ENCODE results near the gene CAMKK2.
"Not testable (repeated sequence)": the region's sequence is repeated elsewhere in the genome, so short reads cannot be mapped to it uniquely, and the experiment has no call there.

The CAMKK2 gene

DNA sequence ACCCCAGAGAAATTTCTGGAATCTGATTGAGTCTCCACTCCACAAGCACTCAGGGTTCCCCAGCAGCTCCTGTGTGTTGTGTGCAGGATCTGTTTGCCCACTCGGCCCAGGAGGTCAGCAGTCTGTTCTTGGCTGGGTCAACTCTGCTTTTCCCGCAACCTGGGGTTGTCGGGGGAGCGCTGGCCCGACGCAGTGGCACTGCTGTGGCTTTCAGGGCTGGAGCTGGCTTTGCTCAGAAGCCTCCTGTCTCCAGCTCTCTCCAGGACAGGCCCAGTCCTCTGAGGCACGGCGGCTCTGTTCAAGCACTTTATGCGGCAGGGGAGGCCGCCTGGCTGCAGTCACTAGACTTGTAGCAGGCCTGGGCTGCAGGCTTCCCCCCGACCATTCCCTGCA is 62.9 kb downstream of the CAMKK2 start:
- TF ChIP-seq, protein P1, sequence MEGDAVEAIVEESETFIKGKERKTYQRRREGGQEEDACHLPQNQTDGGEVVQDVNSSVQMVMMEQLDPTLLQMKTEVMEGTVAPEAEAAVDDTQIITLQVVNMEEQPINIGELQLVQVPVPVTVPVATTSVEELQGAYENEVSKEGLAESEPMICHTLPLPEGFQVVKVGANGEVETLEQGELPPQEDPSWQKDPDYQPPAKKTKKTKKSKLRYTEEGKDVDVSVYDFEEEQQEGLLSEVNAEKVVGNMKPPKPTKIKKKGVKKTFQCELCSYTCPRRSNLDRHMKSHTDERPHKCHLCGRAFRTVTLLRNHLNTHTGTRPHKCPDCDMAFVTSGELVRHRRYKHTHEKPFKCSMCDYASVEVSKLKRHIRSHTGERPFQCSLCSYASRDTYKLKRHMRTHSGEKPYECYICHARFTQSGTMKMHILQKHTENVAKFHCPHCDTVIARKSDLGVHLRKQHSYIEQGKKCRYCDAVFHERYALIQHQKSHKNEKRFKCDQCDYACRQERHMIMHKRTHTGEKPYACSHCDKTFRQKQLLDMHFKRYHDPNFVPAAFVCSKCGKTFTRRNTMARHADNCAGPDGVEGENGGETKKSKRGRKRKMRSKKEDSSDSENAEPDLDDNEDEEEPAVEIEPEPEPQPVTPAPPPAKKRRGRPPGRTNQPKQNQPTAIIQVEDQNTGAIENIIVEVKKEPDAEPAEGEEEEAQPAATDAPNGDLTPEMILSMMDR (IDR thresholded peaks at IDR 0.05; ENCODE audit: extremely low read depth, missing control alignments), result no peak
- no peak for DNase-seq (ENCODE audit: low spot score)

DNA sequence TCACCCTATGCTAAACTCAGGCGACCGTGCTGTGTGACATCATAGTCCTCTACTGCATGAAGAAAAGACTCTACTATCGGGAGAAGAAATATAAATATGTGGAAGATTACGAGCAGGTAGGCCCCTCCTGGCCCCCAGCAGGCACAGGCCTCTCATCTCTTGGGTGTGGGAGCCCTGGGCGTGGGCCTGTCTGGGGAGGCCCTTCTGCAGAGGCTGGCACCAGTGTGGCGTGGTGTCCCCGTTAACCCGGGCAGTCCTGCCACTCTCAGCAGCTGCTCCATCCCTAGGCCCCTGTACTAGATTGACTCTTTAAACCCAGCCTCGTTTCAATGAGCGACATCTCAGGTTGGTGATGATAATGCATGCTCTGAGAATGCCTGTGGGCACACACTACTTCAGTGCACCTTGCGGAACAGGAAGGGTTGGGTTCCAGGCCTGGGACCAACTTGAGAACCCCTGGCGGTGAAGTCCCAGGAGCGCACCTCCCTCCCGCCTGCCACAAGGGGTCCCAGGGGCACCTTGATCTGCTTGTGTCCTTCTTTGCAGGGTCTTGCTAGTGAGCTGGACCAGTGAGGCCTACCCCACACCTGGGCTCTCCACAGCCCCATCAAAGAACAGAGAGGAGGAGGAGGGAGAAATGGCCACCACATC is 63.4 kb downstream of the CAMKK2 start:
- DNase-seq (ENCODE audit: low spot score), result no peak
- TF ChIP-seq, protein P1 (IDR thresholded peaks at IDR 0.05; ENCODE audit: extremely low read depth, missing control alignments), result no peak

DNA sequence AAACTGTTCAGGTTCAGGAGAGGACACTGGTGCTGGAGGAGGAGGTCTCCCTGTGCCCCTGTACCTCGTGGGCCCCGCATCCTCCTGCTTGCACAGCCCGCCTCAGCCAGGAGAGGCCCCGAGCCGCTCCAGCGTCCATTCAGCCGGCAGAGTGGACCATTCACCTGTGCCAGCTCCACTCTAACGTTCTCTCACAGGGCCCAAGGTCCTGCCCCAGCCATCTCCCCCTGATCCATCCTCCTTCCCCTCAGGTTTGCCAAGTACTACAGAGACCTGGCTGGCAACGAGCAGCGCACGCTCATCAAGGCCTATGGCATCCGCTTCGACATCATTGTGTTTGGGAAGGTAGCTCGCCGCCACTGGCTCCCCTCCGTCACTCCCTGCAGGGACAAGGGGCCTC is 64.3 kb downstream of the CAMKK2 start:
- TF ChIP-seq, protein P1 (IDR thresholded peaks at IDR 0.05; ENCODE audit: extremely low read depth, missing control alignments), result no peak
- DNase-seq (ENCODE audit: low spot score), result no peak

DNA sequence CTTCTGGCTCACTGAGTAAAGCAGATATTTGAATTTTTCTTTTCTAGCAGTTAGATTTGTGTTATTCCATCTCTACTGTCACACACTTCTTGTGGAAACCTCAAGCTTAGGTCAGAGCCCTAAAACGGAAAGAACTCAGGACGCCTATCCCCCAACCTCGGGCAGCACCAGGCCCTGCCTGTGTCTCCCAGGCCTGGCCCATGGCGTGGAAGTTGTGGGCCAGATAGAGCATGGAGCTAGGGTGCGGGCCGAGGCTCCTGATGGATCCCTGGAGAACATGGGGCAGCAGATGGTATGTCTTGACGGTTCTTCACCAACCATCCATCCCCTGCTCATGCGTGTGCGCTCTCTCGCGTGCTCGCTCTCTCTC is 66.0 kb downstream of the CAMKK2 start:
- DNase-seq (ENCODE audit: low spot score), result no peak
- TF ChIP-seq, protein P1 (IDR thresholded peaks at IDR 0.05; ENCODE audit: extremely low read depth, missing control alignments), result no peak

DNA sequence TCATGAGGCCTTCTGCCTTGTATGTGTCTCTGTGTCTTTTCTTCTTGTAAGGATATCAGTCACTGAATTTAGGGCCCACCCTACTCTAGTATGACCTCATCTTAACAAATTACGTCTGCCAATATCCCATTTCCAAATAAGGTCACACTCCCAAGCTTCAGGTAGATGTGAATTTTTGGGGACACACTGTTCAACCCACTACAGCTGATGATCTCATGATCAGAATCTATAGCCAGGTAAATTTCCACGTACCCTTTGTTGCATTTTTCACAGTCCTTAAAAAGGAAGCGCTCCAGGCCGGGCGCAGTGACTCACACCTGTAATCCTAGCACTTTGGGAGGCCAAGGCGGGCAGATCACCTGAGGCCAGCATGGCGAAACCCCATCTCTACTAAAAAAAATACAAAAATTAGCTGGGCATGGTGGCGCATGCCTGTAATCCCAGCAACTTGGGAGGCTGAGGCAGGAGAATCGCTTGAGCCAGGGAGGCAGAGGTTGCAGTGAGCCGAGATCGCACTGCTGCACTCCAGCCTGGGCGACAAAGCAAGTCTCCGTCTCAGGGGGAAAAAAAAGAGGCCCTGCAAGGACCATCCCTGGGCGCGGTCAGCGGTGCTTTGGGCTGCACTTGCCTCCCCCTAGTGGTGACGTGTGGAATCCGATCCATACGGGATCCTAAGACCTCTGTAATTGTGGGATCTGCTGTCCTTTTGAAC is 66.5 kb downstream of the CAMKK2 start:
- peak; percentile 81 for DNase-seq (ENCODE audit: low spot score)
- TF ChIP-seq, protein P1 (IDR thresholded peaks at IDR 0.05; ENCODE audit: extremely low read depth, missing control alignments), result peak; percentile 52

DNA sequence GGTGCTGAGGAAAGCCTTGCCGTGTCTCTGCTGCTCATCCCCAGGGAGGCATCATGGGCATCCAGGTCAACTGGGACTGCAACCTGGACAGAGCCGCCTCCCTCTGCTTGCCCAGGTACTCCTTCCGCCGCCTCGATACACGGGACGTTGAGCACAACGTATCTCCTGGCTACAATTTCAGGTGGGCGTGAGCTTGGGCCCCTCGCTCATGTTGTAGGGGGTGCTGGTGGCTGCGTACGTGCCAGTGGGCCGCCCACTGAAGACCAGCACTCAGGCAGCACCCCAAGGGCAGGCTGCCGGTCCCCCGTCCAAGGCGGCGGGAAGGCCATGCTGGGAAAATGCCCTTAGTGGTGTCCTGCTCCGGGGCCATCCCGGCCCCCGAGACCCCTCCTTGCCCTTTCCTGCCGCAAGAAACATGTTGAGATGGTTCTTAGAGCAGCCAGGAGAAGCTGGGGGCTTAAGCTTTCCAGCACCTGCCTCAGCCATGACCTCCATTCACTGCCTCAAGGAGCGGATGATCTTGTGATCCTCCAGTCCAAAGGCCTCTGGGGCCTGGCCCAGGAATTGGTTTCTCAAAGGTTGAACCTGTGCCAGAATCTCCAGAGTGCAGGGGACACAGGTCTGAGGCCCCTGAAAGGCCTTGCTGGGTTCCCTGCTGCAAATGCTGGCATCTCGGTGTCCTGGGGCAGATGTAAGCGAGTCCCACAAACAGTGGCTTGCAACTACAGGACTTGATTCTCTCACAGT is 67.4 kb downstream of the CAMKK2 start:
- TF ChIP-seq, protein P1 (IDR thresholded peaks at IDR 0.05; ENCODE audit: extremely low read depth, missing control alignments), result no peak
- DNase-seq (ENCODE audit: low spot score), result no peak

DNA sequence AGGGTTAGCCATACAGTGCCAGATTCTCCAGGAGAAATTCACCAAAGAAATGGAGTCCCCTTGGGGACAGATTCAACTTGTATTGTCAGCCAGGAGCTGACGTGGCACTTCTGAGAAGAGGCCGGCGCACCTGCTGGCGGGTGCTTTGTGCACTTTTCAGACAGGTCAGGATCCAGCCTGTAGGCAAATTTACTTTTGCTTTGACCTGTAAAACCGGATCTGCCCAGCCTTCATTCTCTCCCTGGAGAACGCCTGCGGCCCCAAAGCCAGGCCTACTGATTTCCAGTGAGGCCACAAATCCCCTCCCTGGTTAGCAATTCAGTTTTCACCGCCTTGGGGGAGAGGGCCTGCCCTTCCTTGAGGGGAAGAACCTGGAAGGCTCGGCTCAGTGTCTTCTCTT is 69.2 kb downstream of the CAMKK2 start:
- DNase-seq (ENCODE audit: low spot score), result peak; percentile 82
- TF ChIP-seq, protein P1 (IDR thresholded peaks at IDR 0.05; ENCODE audit: extremely low read depth, missing control alignments), result no peak

DNA sequence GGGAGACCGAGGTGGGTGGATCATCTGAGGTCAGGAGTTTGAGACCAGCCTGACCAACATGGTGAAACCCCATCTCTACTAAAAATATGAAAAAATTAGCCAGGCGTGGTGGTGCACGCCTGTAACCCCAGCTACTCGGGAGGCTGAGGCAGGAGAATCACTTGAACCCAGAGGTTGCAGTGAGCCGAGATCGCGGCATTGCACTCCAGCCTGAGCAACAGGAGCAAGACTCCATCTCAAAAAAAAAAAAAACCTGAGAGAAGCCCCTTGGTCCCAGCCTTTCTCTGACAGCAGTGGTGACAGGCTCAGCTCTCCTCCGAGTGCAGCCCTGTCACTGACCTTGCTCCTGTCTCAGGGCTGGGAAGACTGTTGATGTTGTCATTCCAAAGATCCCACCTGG is 69.6 kb downstream of the CAMKK2 start:
- not testable (repeated sequence) for DNase-seq (ENCODE audit: low spot score)
